Mesenchymal stem cell (in vitro differentiated cells and primary cell): ENCODE data around the gene FASTKD1.
"Not testable (repeated sequence)": the region's sequence is repeated elsewhere in the genome, so short reads cannot be mapped to it uniquely, and the experiment has no call there.

ENCODE experiments used
- DNase-seq: peaks from one replicate; pipeline ENCODE4 v3.0.0-alpha.2; 2013
- H2AFZ ChIP-seq: one replicate; pipeline ENCODE4 v1.6.1; 2013; ENCODE audit warnings: low read depth, mild to moderate bottlenecking, control low read depth, inconsistent platforms, low read length, moderate library complexity
- H2AK5ac ChIP-seq: 2 replicates; pipeline ENCODE4 v1.6.1; 2013; ENCODE audit warnings: low read length, moderate library complexity, mild to moderate bottlenecking, inconsistent platforms; ENCODE audit not compliant: severe bottlenecking
- H2BK120ac ChIP-seq: one replicate; pipeline ENCODE4 v1.6.1; 2013; ENCODE audit warnings: low read depth, mild to moderate bottlenecking, inconsistent platforms, low read length, moderate library complexity
- H2BK12ac ChIP-seq, 2 experiments: one replicate each; pipeline ENCODE4 v1.6.1; 2013; ENCODE audit warnings: inconsistent platforms in 2 of 2, low read length in 2 of 2, mild to moderate bottlenecking in 2 of 2, moderate library complexity in 2 of 2, control low read depth in 1 of 2
- H2BK15ac ChIP-seq: one replicate; pipeline ENCODE4 v1.6.1; 2013; ENCODE audit warnings: mild to moderate bottlenecking, low read depth, inconsistent platforms; ENCODE audit not compliant: poor library complexity, severe bottlenecking
- H2BK5ac ChIP-seq: 2 replicates; pipeline ENCODE4 v1.6.1; 2013; ENCODE audit warnings: low read depth, mild to moderate bottlenecking, low read length, control low read depth, inconsistent platforms; ENCODE audit not compliant: poor library complexity, severe bottlenecking
- H3K14ac ChIP-seq, 2 experiments: one replicate each; pipeline ENCODE4 v1.6.1; 2013; ENCODE audit warnings: inconsistent platforms in 2 of 2, low read length in 2 of 2, control low read depth in 1 of 2, mild to moderate bottlenecking in 1 of 2, moderate library complexity in 1 of 2
- H3K18ac ChIP-seq, 2 experiments: one replicate each; pipeline ENCODE4 v1.6.1; 2013; ENCODE audit warnings: inconsistent platforms in 2 of 2, low read length in 2 of 2, control low read depth in 1 of 2, low read depth in 1 of 2, mild to moderate bottlenecking in 1 of 2
- H3K23ac ChIP-seq, 2 experiments: one replicate each; pipeline ENCODE4 v1.6.1; 2013; ENCODE audit warnings: inconsistent platforms in 2 of 2, low read length in 2 of 2, mild to moderate bottlenecking in 2 of 2, moderate library complexity in 2 of 2, control low read depth in 1 of 2
- H3K27ac ChIP-seq: 2 replicates; pipeline ENCODE4 v1.5.1; 2013; ENCODE audit warnings: mild to moderate bottlenecking, moderate library complexity, low read length, control low read depth, inconsistent platforms; ENCODE audit not compliant: poor library complexity, severe bottlenecking
- H3K27me3 ChIP-seq, 2 experiments: 2 replicates each; pipeline versions ENCODE4 v1.6.1 to v1.7.0; 2013; ENCODE audit warnings: low read length in 2 of 2, mild to moderate bottlenecking in 2 of 2, moderate library complexity in 2 of 2, control low read depth in 1 of 2, inconsistent platforms in 1 of 2; ENCODE audit not compliant: control insufficient read depth in 1 of 2, insufficient read depth in 1 of 2
- H3K36me3 ChIP-seq, 2 experiments: 2 replicates each; pipeline versions ENCODE4 v1.6.1 to v1.7.0; 2013; ENCODE audit warnings: low read length in 2 of 2, control low read depth in 1 of 2, inconsistent platforms in 1 of 2, low read depth in 1 of 2, mild to moderate bottlenecking in 1 of 2; ENCODE audit not compliant: insufficient read depth in 2 of 2, control insufficient read depth in 1 of 2
- H3K4ac ChIP-seq, 2 experiments: one replicate each; pipeline ENCODE4 v1.6.1; 2013; ENCODE audit warnings: inconsistent platforms in 2 of 2, low read length in 2 of 2, mild to moderate bottlenecking in 2 of 2, moderate library complexity in 2 of 2, control low read depth in 1 of 2, low read depth in 1 of 2
- H3K4me1 ChIP-seq: 2 replicates; pipeline ENCODE4 v1.6.1; 2013; ENCODE audit warnings: low read depth, low read length, control low read depth; ENCODE audit not compliant: control insufficient read depth, insufficient read depth
- H3K4me2 ChIP-seq: 2 replicates; pipeline ENCODE4 v1.6.1; 2013; ENCODE audit warnings: low read length, mild to moderate bottlenecking, inconsistent platforms; ENCODE audit not compliant: poor library complexity, severe bottlenecking
- H3K4me3 ChIP-seq, 2 experiments: 2 replicates each; pipeline versions ENCODE4 v1.5.1 to v1.7.0; 2013; ENCODE audit warnings: low read length in 2 of 2, mild to moderate bottlenecking in 2 of 2, control low read depth in 1 of 2, low read depth in 1 of 2; ENCODE audit not compliant: insufficient read depth in 1 of 2
- H3K79me1 ChIP-seq: replicated peaks from 2 replicates; pipeline ENCODE4 v1.6.1; 2013; ENCODE audit warnings: mild to moderate bottlenecking, control low read depth, low read length, inconsistent platforms; ENCODE audit not compliant: poor library complexity, severe bottlenecking
- H3K9ac ChIP-seq: 2 replicates; pipeline ENCODE4 v1.7.0; 2013; ENCODE audit warnings: mild to moderate bottlenecking, low read length, moderate library complexity
- H3K9me3 ChIP-seq: 2 replicates; pipeline ENCODE4 v1.7.0; 2013; ENCODE audit warnings: mild to moderate bottlenecking, low read length; ENCODE audit not compliant: control insufficient read depth
- H4K8ac ChIP-seq: one replicate; pipeline ENCODE4 v1.6.1; 2013; ENCODE audit warnings: inconsistent platforms, mild to moderate bottlenecking, low read length, moderate library complexity
- H4K91ac ChIP-seq: one replicate; pipeline ENCODE4 v1.6.1; 2013; ENCODE audit warnings: mild to moderate bottlenecking, low read length, inconsistent platforms
- WGBS: methylation state at CpG from one replicate; pipeline ENCODE4 v1.1.7; 2013; ENCODE audit warnings: mixed read lengths; 5-methylcytosine and 5-hydroxymethylcytosine counted together

FASTKD1 gene

DNA sequence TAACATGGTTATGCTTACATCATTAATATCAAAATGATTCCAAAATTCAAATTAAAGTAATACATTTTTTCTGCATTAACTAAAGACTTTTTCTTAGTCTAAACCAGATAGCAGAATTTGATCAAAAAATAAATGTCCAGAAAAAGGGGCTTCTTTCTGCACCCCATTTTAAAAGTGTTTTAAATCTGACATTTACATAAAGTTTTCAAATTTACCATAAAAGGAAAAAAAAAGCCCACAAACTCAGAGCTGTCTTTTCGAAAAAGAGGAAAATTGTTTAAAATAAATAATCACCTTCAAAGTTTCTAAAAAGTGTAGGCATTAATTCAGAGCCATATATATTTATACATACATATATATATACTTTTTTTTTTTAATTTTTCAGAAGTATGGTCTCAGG, 1.5 kb downstream of the FASTKD1 start:
- H3K27ac ChIP-seq = no peak overlapping the region
- H3K27me3 ChIP-seq = no peaks in the 10 kb centered on the region
- no peak overlapping the region for H3K18ac ChIP-seq
- H3K9ac ChIP-seq = peak overlapping the region; percentile 90
- no peak overlapping the region for H4K8ac ChIP-seq
- no peak for DNase-seq
- no peak overlapping the region for H2BK15ac ChIP-seq
- H2BK5ac ChIP-seq = no peak overlapping the region
- no peak overlapping the region for H3K4me2 ChIP-seq
- no CpG with 5 or more reads among the region's 1 CpG for WGBS
- H3K23ac ChIP-seq = no peak overlapping the region
- H3K79me1 ChIP-seq = peaks cover 9% of the 10 kb centered on the region
- no peak overlapping the region for H2BK12ac ChIP-seq
- no peak overlapping the region for H2AFZ ChIP-seq
- H3K9me3 ChIP-seq = no peaks in the 10 kb centered on the region
- no peak overlapping the region for H2AK5ac ChIP-seq
- no peak overlapping the region for H3K14ac ChIP-seq
- no peak overlapping the region for H3K4ac ChIP-seq
- peaks cover 0 to 3% of the 10 kb centered on the region in 2 experiments for H3K36me3 ChIP-seq
- no peak overlapping the region for H4K91ac ChIP-seq
- no peaks in the 10 kb centered on the region for H3K4me1 ChIP-seq
- H3K4me3 ChIP-seq = no peak overlapping the region
- H2BK120ac ChIP-seq = no peak overlapping the region

DNA sequence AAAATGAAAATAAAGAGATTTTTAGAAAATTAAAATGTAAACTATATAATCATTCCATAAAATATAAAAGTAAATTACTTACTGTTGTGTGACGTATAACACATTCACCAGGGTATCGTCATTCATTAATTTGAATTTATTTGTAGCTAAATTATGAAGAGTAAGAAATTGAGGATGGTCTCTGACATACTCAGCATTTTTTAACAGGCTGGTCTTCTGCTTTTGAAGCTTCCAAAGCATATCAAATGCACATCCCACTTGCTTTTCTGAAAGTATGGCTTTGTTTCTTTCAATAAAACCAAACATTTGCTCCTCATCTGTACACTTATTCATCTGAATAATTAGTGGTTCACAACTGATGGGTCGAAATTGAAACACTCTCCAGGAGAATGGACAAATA, 2.1 kb downstream of the FASTKD1 start:
- H2AK5ac ChIP-seq = no peak overlapping the region
- no peak overlapping the region for H3K4me2 ChIP-seq
- 100% methylated on average over 1 of the region's 3 CpGs for WGBS
- H3K23ac ChIP-seq = no peak overlapping the region
- H3K79me1 ChIP-seq = peaks cover 9% of the 10 kb centered on the region
- no peak overlapping the region for H3K4me3 ChIP-seq
- H4K8ac ChIP-seq = no peak overlapping the region
- H3K14ac ChIP-seq = no peak overlapping the region
- peaks cover 0 to 3% of the 10 kb centered on the region in 2 experiments for H3K36me3 ChIP-seq
- H3K9ac ChIP-seq = no peak overlapping the region
- H2BK15ac ChIP-seq = no peak overlapping the region
- H3K27ac ChIP-seq = no peak overlapping the region
- no peak for DNase-seq
- no peak overlapping the region for H2BK5ac ChIP-seq
- no peak overlapping the region for H3K4ac ChIP-seq
- no peak overlapping the region for H2AFZ ChIP-seq
- H3K4me1 ChIP-seq = no peaks in the 10 kb centered on the region
- no peak overlapping the region for H2BK120ac ChIP-seq
- H3K9me3 ChIP-seq = no peaks in the 10 kb centered on the region
- H3K27me3 ChIP-seq = no peaks in the 10 kb centered on the region
- no peak overlapping the region for H4K91ac ChIP-seq
- no peak overlapping the region for H2BK12ac ChIP-seq
- H3K18ac ChIP-seq = no peak overlapping the region

DNA sequence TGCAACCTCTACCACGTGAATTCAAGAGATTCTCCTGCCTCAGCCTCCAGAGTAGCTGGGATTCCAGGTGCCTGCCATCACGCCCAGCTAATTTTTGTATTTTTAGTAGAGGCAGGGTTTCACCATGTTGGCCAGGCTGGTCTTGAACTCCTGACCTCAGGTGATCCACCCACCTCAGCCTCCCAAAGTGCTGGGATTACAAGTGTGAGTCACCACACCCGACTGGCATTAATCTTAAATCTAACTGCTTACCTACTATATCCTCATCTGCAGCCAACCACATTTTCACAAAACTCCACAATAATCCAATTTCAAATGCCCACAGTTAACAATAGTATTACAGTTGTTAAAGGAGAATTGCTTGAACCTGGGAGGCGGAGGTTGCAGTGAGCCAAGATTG, 2.9 kb downstream of the FASTKD1 start:
- H2BK12ac ChIP-seq, H3K14ac ChIP-seq, H3K4ac ChIP-seq, H3K4me1 ChIP-seq, DNase-seq, H3K27ac ChIP-seq, H2AFZ ChIP-seq, H3K4me2 ChIP-seq, H3K27me3 ChIP-seq, H4K91ac ChIP-seq, H3K18ac ChIP-seq, H3K23ac ChIP-seq, H2AK5ac ChIP-seq, H3K9me3 ChIP-seq, H2BK5ac ChIP-seq, H2BK120ac ChIP-seq, H3K4me3 ChIP-seq, H2BK15ac ChIP-seq, H4K8ac ChIP-seq, H3K36me3 ChIP-seq, H3K9ac ChIP-seq: not testable (repeated sequence)
- 89% methylated on average over 4 of the region's 4 CpGs for WGBS
- peaks cover 11% of the 10 kb centered on the region for H3K79me1 ChIP-seq

DNA sequence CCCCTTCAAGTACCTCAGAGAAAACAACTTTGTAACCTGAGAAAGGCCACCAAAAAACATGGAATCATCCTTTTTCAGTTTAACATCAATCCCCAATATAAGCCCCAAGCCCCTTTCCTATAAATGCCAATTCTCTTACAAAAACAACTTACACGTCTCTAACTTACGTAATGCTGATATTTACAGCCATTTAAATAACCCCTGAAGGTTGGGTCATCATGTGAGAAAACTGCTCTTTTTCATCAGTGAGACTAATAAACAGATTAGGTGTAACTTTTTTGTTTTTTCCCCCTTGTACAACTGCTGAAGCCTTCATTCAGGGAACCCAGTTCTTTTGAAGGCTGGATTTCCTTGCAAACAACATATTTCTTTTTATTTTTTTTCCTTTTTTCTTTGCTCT, 3.7 kb downstream of the FASTKD1 start:
- Histone ChIP-seq H2BK120ac (no peak overlapping the region), H3K4me3 (no peak overlapping the region), H3K18ac (no peak overlapping the region), H4K8ac (no peak overlapping the region), H3K23ac (no peak overlapping the region), H3K9ac (no peak overlapping the region), H3K4ac (no peak overlapping the region), H3K79me1 (peaks cover 11% of the 10 kb centered on the region), H3K9me3 (no peaks in the 10 kb centered on the region), H3K14ac (no peak overlapping the region), H2AK5ac (no peak overlapping the region), H4K91ac (no peak overlapping the region), H2BK12ac (no peak overlapping the region), H2BK15ac (no peak overlapping the region), H3K27me3 (no peaks in the 10 kb centered on the region), H3K4me2 (no peak overlapping the region), H3K27ac (no peak overlapping the region), H2BK5ac (no peak overlapping the region), H2AFZ (no peak overlapping the region), H3K4me1 (no peaks in the 10 kb centered on the region), H3K36me3 (peaks cover 0 to 3% of the 10 kb centered on the region in 2 experiments)
- no peak for DNase-seq
- 77% methylated on average over 2 of the region's 2 CpGs for WGBS
